ENCODE data around the gene AGAP3.

The AGAP3 gene

DNA sequence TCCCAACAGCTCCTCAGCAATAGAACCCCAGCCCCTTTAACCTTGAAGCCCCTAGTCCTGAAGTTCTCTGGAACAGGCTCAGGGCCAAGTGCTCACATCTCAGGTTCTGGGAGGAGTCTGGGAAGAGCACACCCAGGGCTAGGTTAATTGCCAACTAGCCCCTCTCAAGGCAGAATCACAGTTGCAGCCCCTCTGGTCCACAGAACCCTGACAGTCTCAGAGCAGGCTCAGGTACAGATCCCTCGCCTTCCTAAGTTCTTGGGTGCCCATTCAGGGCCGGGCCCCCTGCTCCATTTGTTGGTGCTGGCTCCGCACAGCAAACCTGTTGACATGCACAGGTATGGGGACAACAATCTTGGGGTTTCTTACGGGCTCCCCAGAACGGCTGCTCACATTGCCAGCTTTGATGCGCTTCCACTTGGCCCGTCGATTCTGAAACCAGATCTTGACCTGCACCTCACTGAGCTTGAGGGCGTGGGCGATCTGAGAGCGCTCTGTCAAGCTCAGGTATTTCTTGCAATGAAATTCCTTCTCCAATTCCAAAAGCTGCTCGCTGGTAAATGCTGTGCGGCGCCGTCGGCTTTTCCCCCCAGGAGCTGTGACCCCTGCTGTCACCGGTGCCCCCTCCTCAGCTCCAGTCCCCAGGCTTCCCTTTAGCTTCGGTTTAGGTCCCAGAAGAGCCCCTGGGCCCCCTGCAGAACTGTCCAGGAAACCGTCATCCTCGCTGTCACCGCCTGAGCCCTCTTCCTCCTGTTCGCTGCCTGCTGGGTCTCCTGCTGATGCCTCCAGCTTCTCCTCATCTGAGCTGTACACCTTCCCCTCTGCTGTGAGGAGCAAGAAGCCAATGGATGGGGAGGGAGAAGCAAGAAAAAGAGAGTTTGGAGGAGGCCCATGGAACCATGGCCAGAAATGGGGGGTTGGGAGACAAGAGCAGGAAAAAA lies 62.3 kb downstream of the AGAP3 start:
- no peak overlapping the region for H3K9ac ChIP-seq (ENCODE audit: low read depth, low read length)
- no peak for ATAC-seq (ENCODE audit: insufficient read depth, low read depth)
- TF ChIP-seq EZH2 (IDR thresholded peaks at IDR 0.05; ENCODE audit: borderline replicate concordance, low read depth, low read length, severe bottlenecking) (no peak), CTCF (IDR thresholded peaks at IDR 0.05; ENCODE audit: borderline replicate concordance, extremely low read depth, low read length, poor library complexity, severe bottlenecking) (no peak)
- H3K27ac ChIP-seq (ENCODE audit: low read length): no peak overlapping the region
- H3K4me1 ChIP-seq (ENCODE audit: insufficient read depth, low read length): no peaks in the 10 kb centered on the region
- no peaks in the 10 kb centered on the region for H4K20me1 ChIP-seq (ENCODE audit: insufficient read depth, low read length)
- H2AFZ ChIP-seq (ENCODE audit: low read depth, low read length): no peak overlapping the region
- no peak for DNase-seq
- H3K4me2 ChIP-seq (ENCODE audit: insufficient read depth, low read length): no peak overlapping the region
- no peaks in the 10 kb centered on the region for H3K79me2 ChIP-seq (ENCODE audit: insufficient read depth, low read length)
- no peaks in the 10 kb centered on the region for H3K9me3 ChIP-seq (ENCODE audit: insufficient read depth, low read length, severe bottlenecking)
- H3K4me3 ChIP-seq (ENCODE audit: low read depth in 1 of 2, low read length in 2 of 2): no peak overlapping the region
- H3K36me3 ChIP-seq (ENCODE audit: insufficient read depth, low read length): peaks cover 4% of the 10 kb centered on the region; the same call in 1 of the 2 replicates
- peaks cover 39% of the 10 kb centered on the region for H3K27me3 ChIP-seq (ENCODE audit: insufficient read depth, low read length, poor library complexity)

DNA sequence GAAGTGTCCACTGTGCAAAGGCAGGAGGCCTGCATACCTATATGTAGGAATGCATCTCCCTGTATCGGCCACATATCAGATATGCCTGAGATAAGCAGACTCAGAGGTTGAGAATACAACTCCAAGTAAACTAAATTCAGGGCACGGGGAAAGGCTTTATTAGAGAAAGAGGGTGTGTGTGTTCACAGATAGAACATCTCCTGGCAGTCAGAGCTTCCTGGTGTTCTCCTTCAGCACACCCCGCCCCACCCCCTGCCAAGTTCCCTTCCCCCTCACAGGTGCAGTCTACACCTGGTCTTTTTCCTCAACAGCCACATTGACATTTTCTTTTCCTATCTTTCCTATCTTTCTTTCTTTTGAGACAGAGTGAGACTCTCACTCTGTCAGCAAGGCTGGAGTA lies 64.1 kb downstream of the AGAP3 start:
- no peak for DNase-seq
- H3K4me1 ChIP-seq (ENCODE audit: insufficient read depth, low read length): no peaks in the 10 kb centered on the region
- no peak overlapping the region for H2AFZ ChIP-seq (ENCODE audit: low read depth, low read length)
- H3K36me3 ChIP-seq (ENCODE audit: insufficient read depth, low read length): no peaks in the 10 kb centered on the region
- no peaks in the 10 kb centered on the region for H3K79me2 ChIP-seq (ENCODE audit: insufficient read depth, low read length)
- TF ChIP-seq CTCF (IDR thresholded peaks at IDR 0.05; ENCODE audit: borderline replicate concordance, extremely low read depth, low read length, poor library complexity, severe bottlenecking): no peak
- no peak for TF ChIP-seq EZH2 (IDR thresholded peaks at IDR 0.05; ENCODE audit: borderline replicate concordance, low read depth, low read length, severe bottlenecking)
- no peak overlapping the region for H3K4me3 ChIP-seq (ENCODE audit: low read depth in 1 of 2, low read length in 2 of 2)
- no peak for ATAC-seq (ENCODE audit: insufficient read depth, low read depth)
- H3K27me3 ChIP-seq (ENCODE audit: insufficient read depth, low read length, poor library complexity): peaks cover 49% of the 10 kb centered on the region
- no peak overlapping the region for H3K4me2 ChIP-seq (ENCODE audit: insufficient read depth, low read length)
- no peaks in the 10 kb centered on the region for H4K20me1 ChIP-seq (ENCODE audit: insufficient read depth, low read length)
- H3K9ac ChIP-seq (ENCODE audit: low read depth, low read length): no peak overlapping the region
- no peak overlapping the region for H3K27ac ChIP-seq (ENCODE audit: low read length)
- no peaks in the 10 kb centered on the region for H3K9me3 ChIP-seq (ENCODE audit: insufficient read depth, low read length, severe bottlenecking)

GRCh38 chr7:151152643-151153513 lies 66.6 kb downstream of the AGAP3 start:
- H3K4me3 ChIP-seq (ENCODE audit: low read depth in 1 of 2, low read length in 2 of 2): no peak overlapping the region
- peaks cover 55% of the 10 kb centered on the region for H3K27me3 ChIP-seq (ENCODE audit: insufficient read depth, low read length, poor library complexity)
- H3K4me2 ChIP-seq (ENCODE audit: insufficient read depth, low read length): no peak overlapping the region
- TF ChIP-seq CTCF (IDR thresholded peaks at IDR 0.05; ENCODE audit: borderline replicate concordance, extremely low read depth, low read length, poor library complexity, severe bottlenecking) (no peak), EZH2 (IDR thresholded peaks at IDR 0.05; ENCODE audit: borderline replicate concordance, low read depth, low read length, severe bottlenecking) (peak; percentile 26)
- DNase-seq: no peak
- no peaks in the 10 kb centered on the region for H3K4me1 ChIP-seq (ENCODE audit: insufficient read depth, low read length)
- H4K20me1 ChIP-seq (ENCODE audit: insufficient read depth, low read length): no peaks in the 10 kb centered on the region
- H3K9me3 ChIP-seq (ENCODE audit: insufficient read depth, low read length, severe bottlenecking): no peaks in the 10 kb centered on the region
- no peak for ATAC-seq (ENCODE audit: insufficient read depth, low read depth)
- no peaks in the 10 kb centered on the region for H3K79me2 ChIP-seq (ENCODE audit: insufficient read depth, low read length)
- no peak overlapping the region for H3K27ac ChIP-seq (ENCODE audit: low read length)
- no peaks in the 10 kb centered on the region for H3K36me3 ChIP-seq (ENCODE audit: insufficient read depth, low read length)
- no peak overlapping the region for H2AFZ ChIP-seq (ENCODE audit: low read depth, low read length)
- H3K9ac ChIP-seq (ENCODE audit: low read depth, low read length): no peak overlapping the region

Data from DND-41 (cell line).